ENCODE results near the gene TOX2. TPM values are rescaled to one million over a fixed set of nuclear protein-coding genes. Genes with fewer than 3 reads are reported as not detected.

The TOX2 gene
- total RNA-seq, 4 donors from 2014 or later, result 0.20 to 0.42 TPM; not detected in 2

DNA sequence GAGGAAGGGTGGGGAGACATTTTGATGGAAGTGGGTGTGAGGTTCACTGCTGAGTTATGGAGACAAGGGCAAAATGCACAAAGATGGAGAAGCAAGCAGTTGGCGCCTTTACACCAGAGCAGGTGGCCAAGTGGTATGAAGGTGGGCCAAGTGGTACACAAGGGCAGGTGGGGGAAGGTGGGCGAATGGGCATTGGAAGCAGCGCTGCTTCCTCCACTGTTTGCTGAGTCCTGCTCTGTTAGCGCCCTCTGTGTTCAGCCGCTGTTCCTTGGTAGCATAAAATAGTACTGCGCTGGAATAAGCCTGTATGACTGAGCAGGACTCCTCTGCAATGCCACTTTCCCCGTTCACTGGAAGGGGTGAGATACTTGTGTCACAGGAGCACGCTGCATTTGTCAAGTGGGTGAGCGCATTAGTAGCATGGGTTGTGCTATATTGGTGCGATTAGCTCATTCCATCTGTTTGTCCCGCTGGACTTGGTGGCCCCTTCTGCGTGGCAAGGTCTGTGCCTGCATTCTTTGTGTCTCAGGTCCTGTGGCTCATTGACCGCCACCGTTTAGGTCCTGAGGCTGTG is 116.4 kb downstream of the TOX2 start:
- no peaks in the 10 kb centered on the region for H3K9me3 ChIP-seq
- no peak for ATAC-seq
- intact Hi-C loops (cut with DNase I; ENCODE audit: low total_unique reads), result no loop called here
- H3K27ac ChIP-seq, result no peak overlapping the region
- no peaks in the 10 kb centered on the region for H3K36me3 ChIP-seq
- DNase-seq, result no peak
- in situ Hi-C loops (cut with MboI; ENCODE audit: low sequenced_read_pairs in 4 of 4), result no loop called here
- no peak for TF ChIP-seq POLR2A (IDR thresholded peaks at IDR 0.05)
- TF ChIP-seq, protein P1, sequence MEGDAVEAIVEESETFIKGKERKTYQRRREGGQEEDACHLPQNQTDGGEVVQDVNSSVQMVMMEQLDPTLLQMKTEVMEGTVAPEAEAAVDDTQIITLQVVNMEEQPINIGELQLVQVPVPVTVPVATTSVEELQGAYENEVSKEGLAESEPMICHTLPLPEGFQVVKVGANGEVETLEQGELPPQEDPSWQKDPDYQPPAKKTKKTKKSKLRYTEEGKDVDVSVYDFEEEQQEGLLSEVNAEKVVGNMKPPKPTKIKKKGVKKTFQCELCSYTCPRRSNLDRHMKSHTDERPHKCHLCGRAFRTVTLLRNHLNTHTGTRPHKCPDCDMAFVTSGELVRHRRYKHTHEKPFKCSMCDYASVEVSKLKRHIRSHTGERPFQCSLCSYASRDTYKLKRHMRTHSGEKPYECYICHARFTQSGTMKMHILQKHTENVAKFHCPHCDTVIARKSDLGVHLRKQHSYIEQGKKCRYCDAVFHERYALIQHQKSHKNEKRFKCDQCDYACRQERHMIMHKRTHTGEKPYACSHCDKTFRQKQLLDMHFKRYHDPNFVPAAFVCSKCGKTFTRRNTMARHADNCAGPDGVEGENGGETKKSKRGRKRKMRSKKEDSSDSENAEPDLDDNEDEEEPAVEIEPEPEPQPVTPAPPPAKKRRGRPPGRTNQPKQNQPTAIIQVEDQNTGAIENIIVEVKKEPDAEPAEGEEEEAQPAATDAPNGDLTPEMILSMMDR (IDR thresholded peaks at IDR 0.05 in 4 of 5, conservative IDR thresholded peaks at IDR 0.05 in 1 of 5), result no peak
- H3K4me3 ChIP-seq, result no peak overlapping the region
- H3K27me3 ChIP-seq, result peaks cover 0 to 3% (median 2%) of the 10 kb centered on the region in 3 donors
- no peaks in the 10 kb centered on the region for H3K4me1 ChIP-seq

DNA sequence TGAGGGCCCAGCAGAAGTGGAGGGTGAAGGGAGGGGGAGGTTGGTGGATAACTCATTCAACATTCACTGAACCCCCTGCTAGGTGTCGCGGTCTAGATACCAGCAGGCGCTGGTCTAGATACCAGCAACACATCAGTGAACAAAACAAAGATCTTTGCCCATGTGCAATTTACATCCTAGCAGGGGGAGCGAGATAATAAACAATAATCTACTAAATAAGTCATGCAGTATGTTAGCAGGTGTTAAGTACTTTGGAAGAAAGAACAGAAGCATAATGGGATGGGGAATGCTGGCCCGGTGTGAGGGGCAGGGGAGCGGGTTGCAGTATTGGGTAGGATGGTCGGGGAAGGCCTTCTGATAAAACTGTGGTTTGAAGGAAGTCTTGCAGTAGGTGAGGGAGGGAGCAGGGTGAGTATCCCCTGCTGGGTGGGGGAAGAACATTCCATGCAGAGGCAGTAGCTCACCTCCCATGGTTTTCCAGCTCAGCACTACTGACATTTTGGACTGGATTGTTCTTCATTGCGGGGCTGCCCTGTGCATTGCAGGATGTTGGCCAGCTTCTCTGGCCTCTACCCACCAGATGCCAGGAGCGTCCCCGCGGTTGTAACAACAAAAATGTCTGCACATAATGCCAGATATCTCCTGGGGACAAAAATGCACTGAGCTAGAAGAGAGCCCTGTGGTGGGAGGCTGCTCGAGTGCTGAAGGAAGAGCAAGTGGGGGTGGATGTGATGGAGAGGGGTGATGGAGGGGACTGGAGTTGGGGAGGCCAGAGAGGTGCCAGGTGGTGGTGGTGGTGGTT is 117.3 kb downstream of the TOX2 start:
- Histone ChIP-seq H3K27me3 (peaks cover 0 to 6% (median 3%) of the 10 kb centered on the region in 3 donors), H3K27ac (no peak overlapping the region), H3K4me1 (no peaks in the 10 kb centered on the region), H3K4me3 (no peak overlapping the region), H3K9me3 (no peaks in the 10 kb centered on the region), H3K36me3 (no peaks in the 10 kb centered on the region)
- in situ Hi-C loops (cut with MboI; ENCODE audit: low sequenced_read_pairs in 4 of 4) (no loop called here), intact Hi-C loops (cut with DNase I; ENCODE audit: low total_unique reads) (no loop called here)
- DNase-seq (no peak), ATAC-seq (no peak)
- TF ChIP-seq POLR2A (IDR thresholded peaks at IDR 0.05), result no peak
- TF ChIP-seq, protein P1 (IDR thresholded peaks at IDR 0.05 in 4 of 5, conservative IDR thresholded peaks at IDR 0.05 in 1 of 5), result no peak

DNA sequence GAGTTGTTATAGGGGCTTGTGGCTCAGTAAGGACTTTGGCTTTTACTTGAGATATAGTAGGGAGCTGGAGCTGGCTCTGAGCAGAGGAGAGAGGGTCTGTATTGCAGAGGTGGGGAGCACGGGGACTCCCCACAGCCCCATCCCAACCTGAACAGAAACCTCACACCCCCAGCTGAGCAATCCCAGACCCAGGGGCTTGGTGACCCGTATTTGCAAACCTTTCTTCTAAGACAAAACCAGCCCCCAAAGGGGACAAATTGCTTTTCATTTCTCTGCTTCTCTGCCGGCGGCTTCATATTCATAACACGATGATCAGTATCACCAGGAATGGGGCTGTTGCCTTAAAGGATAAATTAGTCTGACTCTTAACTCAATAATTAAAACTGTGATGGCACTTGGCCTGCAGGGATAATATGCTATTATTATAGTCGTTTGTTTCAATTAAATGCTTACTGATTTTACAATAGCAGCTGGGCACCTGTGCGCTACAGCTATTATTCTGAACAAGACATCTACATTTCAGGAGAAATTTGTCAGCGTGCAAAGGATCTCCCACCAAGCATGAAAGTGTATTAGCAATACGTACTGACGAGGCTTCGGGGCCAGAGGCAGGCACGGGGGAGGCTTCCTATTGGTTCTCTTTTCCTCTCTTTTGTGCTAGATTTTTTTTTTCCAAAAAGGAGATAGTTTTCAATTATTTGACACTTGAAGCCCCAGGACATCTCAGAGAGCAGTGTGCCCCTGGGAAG is 118.1 kb downstream of the TOX2 start:
- intact Hi-C loops (cut with DNase I; ENCODE audit: low total_unique reads), result no loop called here
- no peak for TF ChIP-seq POLR2A (IDR thresholded peaks at IDR 0.05)
- TF ChIP-seq, protein P1 (IDR thresholded peaks at IDR 0.05 in 4 of 5, conservative IDR thresholded peaks at IDR 0.05 in 1 of 5), result no peak
- Histone ChIP-seq H3K9me3 (no peaks in the 10 kb centered on the region), H3K27me3 (peaks cover under 1 to 6% (median 3%) of the 10 kb centered on the region in 3 donors), H3K27ac (no peak overlapping the region), H3K36me3 (no peaks in the 10 kb centered on the region), H3K4me3 (no peak overlapping the region), H3K4me1 (no peaks in the 10 kb centered on the region)
- no peak for ATAC-seq
- in situ Hi-C loops (cut with MboI; ENCODE audit: low sequenced_read_pairs in 4 of 4), result no loop called here
- DNase-seq, result no peak

DNA sequence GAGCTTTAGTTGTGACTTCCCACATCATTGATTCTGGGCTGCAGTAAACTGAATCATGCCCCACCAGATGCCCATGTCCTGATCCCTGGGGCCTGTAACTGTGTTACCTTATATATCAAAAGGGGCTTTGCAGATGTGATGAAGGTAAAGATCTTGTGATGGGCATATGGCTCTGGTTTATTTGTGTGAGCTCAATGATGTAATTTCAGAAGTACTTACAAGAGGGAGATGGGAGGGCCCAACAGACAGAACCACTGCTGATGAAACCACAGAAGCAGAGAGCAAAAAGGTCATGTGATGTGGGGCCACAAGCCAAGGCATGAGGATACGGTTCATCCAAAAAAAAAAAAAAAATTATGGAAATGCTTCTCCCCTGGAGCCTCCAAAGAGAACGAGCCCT is 118.7 kb downstream of the TOX2 start:
- intact Hi-C loops (cut with DNase I; ENCODE audit: low total_unique reads), result no loop called here
- no peak overlapping the region for H3K27ac ChIP-seq
- no peaks in the 10 kb centered on the region for H3K4me1 ChIP-seq
- H3K36me3 ChIP-seq, result no peaks in the 10 kb centered on the region
- H3K4me3 ChIP-seq, result no peak overlapping the region
- no peaks in the 10 kb centered on the region for H3K9me3 ChIP-seq
- in situ Hi-C loops (cut with MboI; ENCODE audit: low sequenced_read_pairs in 4 of 4), result no loop called here
- H3K27me3 ChIP-seq, result peaks cover 3 to 6% (median 5%) of the 10 kb centered on the region in 3 donors
- TF ChIP-seq, protein P1 (IDR thresholded peaks at IDR 0.05 in 4 of 5, conservative IDR thresholded peaks at IDR 0.05 in 1 of 5), result no peak
- no peak for TF ChIP-seq POLR2A (IDR thresholded peaks at IDR 0.05)
- ATAC-seq (no peak), DNase-seq (no peak)

Data from gastrocnemius medialis (tissue), 4 donors.